Fibroblast of villous mesenchyme (primary cell): Measurements from ENCODE around the gene KIAA1217. TPM values are rescaled to one million over a fixed set of nuclear protein-coding genes. Genes with fewer than 3 reads are reported as not detected.
"Not testable (repeated sequence)": the region's sequence is repeated elsewhere in the genome, so short reads cannot be mapped to it uniquely, and the experiment has no call there.

Source experiments
- DNase-seq: peaks from one replicate; pipeline ENCODE4 v3.0.0-alpha.2; 2010; ENCODE audit warnings: low read depth
- H3K4me3 ChIP-seq: 2 replicates; pipeline ENCODE4 v1.5.1; 2011; ENCODE audit warnings: low read depth, mild to moderate bottlenecking, low read length
- CTCF ChIP-seq: IDR thresholded peaks from 2 replicates; pipeline ENCODE4 v1.5.1; 2012; ENCODE audit warnings: low read depth, mild to moderate bottlenecking, low read length; ENCODE audit not compliant: insufficient read depth
- total RNA-seq: library from RNA; depleted of rRNA; stranded (reverse); fragments of >200 nt; gene quantifications from 2 replicates; pipeline ENCODE4 v1.2.3, GENCODE V29; 2012

The KIAA1217 gene
- total RNA-seq, 1 donor, result 0.86 TPM

GRCh38 chr10:24331457-24331856, 122.5 kb downstream of the KIAA1217 start:
- no peak overlapping the region for H3K4me3 ChIP-seq
- TF ChIP-seq CTCF, result no peak
- peak; percentile 17 for DNase-seq

- H3K4me3 ChIP-seq, result no peak overlapping the region
- peak; percentile 3 for DNase-seq
- TF ChIP-seq CTCF, result no peak
Measured at GRCh38 chr10:24333736-24334135, 124.8 kb downstream of the KIAA1217 start.

- TF ChIP-seq CTCF, result no peak
- no peak for DNase-seq
- H3K4me3 ChIP-seq, result no peak overlapping the region
Measured at GRCh38 chr10:24334279-24334939, 125.5 kb downstream of the KIAA1217 start.

DNA sequence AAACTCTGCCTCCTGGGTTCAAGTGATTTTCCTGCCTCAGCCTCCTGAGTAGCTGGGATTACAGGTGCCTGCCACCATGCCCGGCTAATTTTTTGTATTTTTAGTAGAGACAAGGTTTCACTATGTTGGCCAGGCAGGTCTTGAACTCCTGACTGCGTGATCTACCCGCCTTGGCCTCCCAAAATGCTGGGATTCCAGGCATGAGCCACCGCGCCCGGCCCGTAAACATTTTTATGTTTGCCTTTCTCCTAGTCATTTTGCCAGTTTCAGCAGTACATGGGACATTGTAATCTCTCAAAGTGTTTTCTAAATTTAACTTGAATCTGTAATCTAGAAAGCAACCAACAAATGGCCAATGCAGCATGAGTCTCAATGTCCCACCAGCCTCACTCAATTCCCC, 128.8 kb downstream of the KIAA1217 start:
- not testable (repeated sequence) for DNase-seq, H3K4me3 ChIP-seq

DNA sequence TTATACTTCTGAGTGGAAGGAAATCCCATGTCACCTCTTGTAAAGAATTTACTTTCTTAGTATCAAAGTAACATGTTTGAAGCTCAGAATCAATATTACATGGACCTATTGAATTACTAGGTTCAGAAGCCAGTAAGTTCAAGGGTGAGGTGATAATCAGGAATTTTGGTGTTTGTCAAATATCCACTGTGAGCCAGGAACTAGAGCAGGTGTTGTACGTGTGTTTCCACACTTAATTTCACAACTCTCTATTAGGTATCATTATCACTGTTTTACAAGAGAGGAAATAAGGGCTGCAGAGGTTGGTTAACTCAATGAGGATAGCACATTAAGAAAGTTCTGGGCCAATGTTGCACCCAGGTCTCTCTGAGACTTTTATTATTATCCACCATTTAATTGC, 130.4 kb downstream of the KIAA1217 start:
- H3K4me3 ChIP-seq, result no peak overlapping the region
- TF ChIP-seq CTCF, result no peak
- no peak for DNase-seq

- TF ChIP-seq CTCF, result no peak
- H3K4me3 ChIP-seq, result no peak overlapping the region
- no peak for DNase-seq
Measured at GRCh38 chr10:24340446-24340845, 131.5 kb downstream of the KIAA1217 start.

DNA sequence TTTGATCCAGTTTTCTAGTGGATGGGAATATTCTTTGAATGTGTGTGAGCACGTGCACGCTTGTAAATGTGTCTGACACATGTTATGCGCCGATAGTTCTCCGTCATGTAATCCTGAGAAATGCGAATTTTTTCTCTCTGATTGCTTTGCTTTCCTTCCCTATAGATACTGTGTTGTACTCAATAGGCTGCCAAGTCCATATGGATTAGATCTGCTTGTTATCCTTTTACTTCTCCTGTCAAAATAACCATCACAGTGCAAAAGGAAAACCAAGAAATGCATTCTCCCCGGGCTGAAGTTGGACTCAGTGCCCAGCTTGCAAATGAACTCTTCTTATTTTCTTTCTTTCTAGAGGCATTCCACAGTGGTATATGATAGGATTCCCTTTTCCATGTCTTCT, 131.9 kb downstream of the KIAA1217 start:
- no peak for DNase-seq
- no peak for TF ChIP-seq CTCF
- no peak overlapping the region for H3K4me3 ChIP-seq

GRCh38 chr10:24341371-24341770, 132.4 kb downstream of the KIAA1217 start:
- no peak overlapping the region for H3K4me3 ChIP-seq
- DNase-seq, result no peak
- no peak for TF ChIP-seq CTCF
